ENCODE data around the gene TP53AIP1. TPM values are rescaled to one million over a fixed set of nuclear protein-coding genes. Genes with fewer than 3 reads are reported as not detected.

Gene TP53AIP1
- total and polyA plus RNA-seq, 9 of the 15 experiments (the other 6 are each of a cell fraction or from before 2014, with no cell fraction given) = not detected

DNA sequence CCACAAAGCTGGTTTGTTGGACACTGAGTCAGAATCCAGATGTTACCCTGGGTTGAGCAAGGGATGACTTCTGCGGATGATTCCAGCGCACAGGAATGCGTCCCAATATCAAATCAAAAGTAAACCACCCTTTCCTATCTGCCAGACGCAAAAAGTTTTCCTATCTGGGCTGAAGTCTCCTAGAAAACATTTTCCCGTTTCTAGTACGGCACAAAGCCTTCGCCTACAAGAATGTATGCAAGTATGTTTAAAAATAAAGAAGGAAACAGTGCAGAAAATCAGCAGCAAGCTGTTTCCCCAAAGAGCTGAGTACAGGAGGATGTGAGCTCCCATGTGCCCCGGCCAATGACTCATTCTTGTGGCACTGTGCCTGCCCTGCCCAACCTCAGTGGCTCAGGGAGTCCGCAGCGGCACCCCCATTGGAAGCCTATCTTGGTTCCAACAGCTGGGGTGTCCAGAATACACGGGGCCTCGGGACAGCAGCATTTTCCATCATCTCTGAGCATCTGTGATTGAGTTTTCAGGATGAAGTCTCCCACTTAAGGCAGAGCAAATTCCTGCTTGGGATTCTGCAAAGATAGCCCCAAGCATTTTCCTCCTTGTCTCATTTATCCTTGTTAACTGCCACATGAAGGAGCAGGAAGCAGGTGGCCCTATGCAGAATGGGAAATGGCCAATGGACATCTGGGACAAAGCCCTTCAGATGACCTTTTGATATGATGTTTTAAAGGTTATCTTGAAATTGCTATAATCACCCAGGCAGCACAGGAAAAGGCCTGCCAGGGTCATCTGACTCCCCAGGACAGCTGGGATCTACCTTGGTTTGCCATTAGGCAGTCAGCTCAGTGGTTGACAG lies 34.1 kb downstream of the TP53AIP1 start:
- Histone ChIP-seq H3K27ac (ENCODE audit: extremely low read depth, low read depth, low read length) (no peak overlapping the region), H3K36me3 (ENCODE audit: control insufficient read depth, insufficient read depth, low read length) (no peaks in the 10 kb centered on the region), H2AFZ (ENCODE audit: low read depth, low read length) (no peak overlapping the region), H4K20me1 (replicated peaks; ENCODE audit: control insufficient read depth, insufficient read depth, low read length) (no peaks in the 10 kb centered on the region; the same call in 1 of the 2 replicates), H3K9me3 (replicated peaks; ENCODE audit: control insufficient read depth, insufficient read depth, low read depth, low read length) (no peaks in the 10 kb centered on the region), H3K9me1 (ENCODE audit: control insufficient read depth, insufficient read depth, low read length) (no peaks in the 10 kb centered on the region), H3K9ac (ENCODE audit: insufficient read depth in 1 of 2, low read depth in 2 of 2, low read length in 2 of 2) (no peak overlapping the region), H3K4me3 (no peak overlapping the region), H3K27me3 (ENCODE audit: control insufficient read depth in 2 of 2, insufficient read depth in 2 of 2, low read length in 2 of 2) (peaks cover 2 to 22% of the 10 kb centered on the region in 2 experiments; a peak in 4 of 5 replicates), H3K4me1 (replicated peaks in 1 of 2; ENCODE audit: control insufficient read depth in 2 of 2, insufficient read depth in 2 of 2, low read length in 2 of 2) (0 out of 5 replicates have a peak, but pooled peaks cover 0 to 4% of the 10 kb centered on the region in 2 experiments), H3K4me2 (ENCODE audit: insufficient read depth, low read length) (no peak overlapping the region), H3K79me2 (ENCODE audit: control insufficient read depth, insufficient read depth, low read length) (no peaks in the 10 kb centered on the region)
- no peak for ATAC-seq
- no TSS peak for BruUV-seq (replicated peaks)
- 2% methylated on average over 12 of the region's 12 CpGs for WGBS (ENCODE audit: insufficient coverage, low coverage, missing lambda C conversion rate)
- ChIA-PET POLR2A (no interaction called here), CTCF (ENCODE audit: low intra/inter-chr PET ratio) (no interaction called here)
- no peak for DNase-seq (ENCODE audit: extremely low read depth in 1 of 4, low spot score in 3 of 4)
- intact Hi-C loops (cut with micrococcal nuclease) (no loop called here), in situ Hi-C loops (cut with MboI) (no loop called here)
- no peak for TF ChIP-seq TRIM28 (IDR thresholded peaks at IDR 0.05)
- TF ChIP-seq ZSCAN32 (CRISPR knock-in tag; IDR thresholded peaks at IDR 0.05) = no peak
- TF ChIP-seq STAT5A (IDR thresholded peaks at IDR 0.05; ENCODE audit: borderline replicate concordance, low read length) = no peak
- TF ChIP-seq BRD4 (IDR thresholded peaks at IDR 0.05) = no peak
- no peak for TF ChIP-seq XRCC5 (IDR thresholded peaks at IDR 0.05; ENCODE audit: low read depth, low read length)
- TF ChIP-seq ATF3 (IDR thresholded peaks at IDR 0.05) = no peak
- TF ChIP-seq ATF3 (CRISPR knock-in tag; conservative IDR thresholded peaks at IDR 0.05) = no peak
- TF ChIP-seq ZNF232 (CRISPR knock-in tag; IDR thresholded peaks at IDR 0.05) = no peak
- no peak for TF ChIP-seq SIN3B (IDR thresholded peaks at IDR 0.05; ENCODE audit: low read depth)
- TF ChIP-seq MBD1 (CRISPR knock-in tag; IDR thresholded peaks at IDR 0.05) = no peak
- TF ChIP-seq ZNF644 (tag; IDR thresholded peaks at IDR 0.05; ENCODE audit: low read depth) = no peak
- TF ChIP-seq ZNF347 (CRISPR knock-in tag; IDR thresholded peaks at IDR 0.05; ENCODE audit: low read depth) = no peak
- TF ChIP-seq ZBTB34 (CRISPR knock-in tag; IDR thresholded peaks at IDR 0.05) = no peak
- FAIRE-seq = no peak

Data from K562 (cell line).